K562 (cell line): ENCODE data around the gene TRIM65. TPM values are rescaled to one million over a fixed set of nuclear protein-coding genes. Genes with fewer than 3 reads are reported as not detected.

Source experiments
- E2F8 ChIP-seq: fragments of 450-650 bp; IDR thresholded peaks from 2 replicates; pipeline ENCODE4 v1.7.1; 2018; ENCODE audit warnings: mild to moderate bottlenecking, low read depth; ENCODE audit not compliant: partially characterized antibody
- HDAC1 ChIP-seq, 2 experiments: fragments of 450-650 bp; IDR thresholded peaks; 2 replicates each; pipeline ENCODE4 v1.6.1; 2016 to 2017; ENCODE audit warnings: inconsistent platforms in 1 of 2, mild to moderate bottlenecking in 1 of 2, moderate library complexity in 1 of 2
- MAFG ChIP-seq: fragments of 450-650 bp; conservative IDR thresholded peaks from 2 replicates; pipeline ENCODE4 v1.6.1; 2016; ENCODE audit warnings: missing genetic modification characterization, missing compliant biosample characterization
- NBN ChIP-seq: fragments of 450-650 bp; IDR thresholded peaks from 2 replicates; pipeline ENCODE4 v1.6.1; 2016; ENCODE audit warnings: low read depth, mild to moderate bottlenecking
- RAD21 ChIP-seq, 2 experiments: fragments of 250-450 bp in 1 of 2; fragments of 450-650 bp in 1 of 2; sonication (Bioruptor Pico) in 1 of 2; formaldehyde crosslinking in 1 of 2; IDR thresholded peaks in 1 of 2; conservative IDR thresholded peaks in 1 of 2; 2 replicates each; pipeline versions ENCODE4 v1.4.0 to v1.8.0; 2020 to 2022; ENCODE audit warnings: mild to moderate bottlenecking in 2 of 2, moderate library complexity in 1 of 2
- RCOR1 ChIP-seq, 2 experiments: IDR thresholded peaks; 2 replicates each; pipeline ENCODE4 v1.6.1; 2012; ENCODE audit warnings: low read depth in 2 of 2, low read length in 2 of 2, borderline replicate concordance in 1 of 2, improper control_type of control experiment in 1 of 2
- TCF15 ChIP-seq: fragments of 250-450 bp; sonication (Bioruptor Pico); IDR thresholded peaks from 2 replicates; pipeline ENCODE4 v1.8.0; 2022; ENCODE audit warnings: moderate library complexity, mild to moderate bottlenecking, inconsistent platforms
- TEAD4 ChIP-seq, 2 experiments: sonication (generic) in 1 of 2; formaldehyde crosslinking in 1 of 2; IDR thresholded peaks; 2 replicates each; pipeline versions ENCODE4 v1.6.1 to v1.8.0; 2012 to 2022; ENCODE audit warnings: borderline replicate concordance in 1 of 2, inconsistent platforms in 1 of 2, low read length in 1 of 2, mild to moderate bottlenecking in 1 of 2, missing genetic modification reagents in 1 of 2
- TFAP4 ChIP-seq: sonication (generic); formaldehyde crosslinking; IDR thresholded peaks from 2 replicates; pipeline ENCODE4 v1.8.0; 2022; ENCODE audit warnings: missing genetic modification reagents, mild to moderate bottlenecking, moderate library complexity, borderline replicate concordance
- ZBTB33 ChIP-seq: sonication (generic); formaldehyde crosslinking; IDR thresholded peaks from 2 replicates; pipeline ENCODE4 v1.8.1; 2023; ENCODE audit warnings: mild to moderate bottlenecking, missing genetic modification reagents
- ZHX1 ChIP-seq: fragments of 150-350 bp; conservative IDR thresholded peaks from 2 replicates; pipeline ENCODE4 v1.6.1; 2014; ENCODE audit warnings: low read length
- ZNF24 ChIP-seq: fragments of 450-650 bp; IDR thresholded peaks from 2 replicates; pipeline ENCODE4 v1.6.1; 2016
- ZNF592 ChIP-seq: fragments of 450-650 bp; IDR thresholded peaks from 2 replicates; pipeline ENCODE4 v1.6.1; 2017; ENCODE audit warnings: antibody characterized with exemption, mild to moderate bottlenecking
- polyA plus RNA-seq, 8 experiments: library from polyadenylated mRNA; depleted of rRNA in 4 of 8; stranded (reverse) in 5 of 8; unstranded in 3 of 8; fragments of >200 nt; fragmentation: Nextera tagmentation in 2 of 8; fragmentation: Illumina TruSeq in 1 of 8; extraction: Ambion mirVana in 2 of 8; extraction: Trizol in 1 of 8; gene quantifications; 2 replicates each; pipeline versions ENCODE4 v1.2.1 to v1.2.3, GENCODE V29; 2011 to 2014; ENCODE audit warnings: inconsistent platforms in 1 of 8, missing spikeins in 1 of 8
- total RNA-seq, 7 experiments: library from RNA; depleted of rRNA in 6 of 7; stranded (reverse); fragments of >200 nt in 6 of 7; fragmentation: Illumina TruSeq in 2 of 7; extraction: Trizol in 2 of 7; gene quantifications; 2 replicates each; pipeline versions ENCODE4 v1.2.1 to v1.2.3, GENCODE V29; 2011 to 2021; ENCODE audit warnings: low replicate concordance in 1 of 7

The TRIM65 gene
- total and polyA plus RNA-seq, 9 of the 15 experiments (the other 6 are each of a cell fraction or from before 2014, with no cell fraction given), result 2.8 to 45.7 (median 22.9) TPM

GRCh38 chr17:75849724-75850123, 47.0 kb downstream of the TRIM65 start (continued):
- TF ChIP-seq ZBTB33 (CRISPR knock-in tag) (peak; percentile 61; the same call in 1 of the 2 replicates), NBN (peak; percentile 35; the same call in 1 of the 2 replicates), E2F8 (peak; percentile 46), TFAP4 (CRISPR knock-in tag) (peak; percentile 14; the same call in 1 of the 2 replicates), RCOR1 (IDR thresholded peaks at IDR 0.05; ENCODE audit: borderline replicate concordance in 1 of 2, low read depth in 2 of 2, low read length in 2 of 2) (no peak), TEAD4 (IDR thresholded peaks at IDR 0.05; ENCODE audit: low read length) (no peak), TEAD4 (CRISPR knock-in tag; IDR thresholded peaks at IDR 0.05; ENCODE audit: borderline replicate concordance) (no peak), MAFG (no peak; the same call in 1 of the 2 replicates), HDAC1 (IDR thresholded peaks at IDR 0.05) (0 out of 4 replicates have a peak, but pooled peaks of 1 of the 2 experiments have one; percentile 57), ZHX1 (no peak), ZNF592 (peak; percentile 86), RAD21 (CRISPR knock-in tag; conservative IDR thresholded peaks at IDR 0.05 in 1 of 2, IDR thresholded peaks at IDR 0.05 in 1 of 2) (peak in 1 of 2 experiments; percentile 20; a peak in 1 of 4 replicates), TCF15 (CRISPR knock-in tag) (no peak), ZNF24 (no peak)
